ENCODE results near the gene ARMC2. TPM values are rescaled to one million over a fixed set of nuclear protein-coding genes. Genes with fewer than 3 reads are reported as not detected.
A peak's percentile ranks its signal among the peaks of the same experiment; 100 is the strongest.

ARMC2 gene
- total RNA-seq, 1 donor from 2014 or later, result 2.9 TPM

GRCh38 chr6:109008537-109009235 lies 160.5 kb downstream of the ARMC2 start:
- H3K36me3 ChIP-seq, result no peaks in the 10 kb centered on the region
- H2AFZ ChIP-seq (replicated peaks), result peak overlapping the region; percentile 86
- H3K27ac ChIP-seq, result peak overlapping the region; percentile 26
- H3F3A ChIP-seq (ENCODE audit: low read depth), result peaks cover 9% of the 10 kb centered on the region
- Mint-ChIP-seq H3K4me1 (peaks cover 8% of the 10 kb centered on the region), H3K27ac (no peak overlapping the region), H3K27me3 (ENCODE audit: insufficient read depth, low read depth) (no peaks in the 10 kb centered on the region), H3K9me3 (no peaks in the 10 kb centered on the region), H3K36me3 (no peaks in the 10 kb centered on the region), H3K4me3 (peak overlapping the region; percentile 91)
- no peak for TF ChIP-seq CTCF (IDR thresholded peaks at IDR 0.05)
- TF ChIP-seq EZH2phosphoT487 (IDR thresholded peaks at IDR 0.05), result no peak
- TF ChIP-seq EZH2 (IDR thresholded peaks at IDR 0.05), result no peak
- peaks cover 21% of the 10 kb centered on the region for H3K4me1 ChIP-seq
- H4K20me1 ChIP-seq (ENCODE audit: low read depth), result no peaks in the 10 kb centered on the region
- peak overlapping the region; percentile 33 for H3K9ac ChIP-seq
- H3K9me3 ChIP-seq (ENCODE audit: low read depth), result no peaks in the 10 kb centered on the region
- H3K4me2 ChIP-seq, result peak overlapping the region; percentile 95
- no peak for DNase-seq (ENCODE audit: low spot score)
- H3K79me2 ChIP-seq (ENCODE audit: low read depth), result peaks cover 51% of the 10 kb centered on the region
- H3K4me3 ChIP-seq, result peak overlapping the region; percentile 86
- no peaks in the 10 kb centered on the region for H3K27me3 ChIP-seq

GRCh38 chr6:109009236-109009961 lies 161.2 kb downstream of the ARMC2 start:
- Mint-ChIP-seq H3K4me3 (peak overlapping the region; percentile 91), H3K27me3 (ENCODE audit: insufficient read depth, low read depth) (no peaks in the 10 kb centered on the region), H3K27ac (no peak overlapping the region), H3K36me3 (no peaks in the 10 kb centered on the region), H3K9me3 (no peaks in the 10 kb centered on the region), H3K4me1 (peaks cover 8% of the 10 kb centered on the region)
- Histone ChIP-seq H3F3A (ENCODE audit: low read depth) (peaks cover 9% of the 10 kb centered on the region), H3K36me3 (no peaks in the 10 kb centered on the region), H3K9ac (peak overlapping the region; percentile 33), H3K4me1 (peaks cover 21% of the 10 kb centered on the region), H3K9me3 (ENCODE audit: low read depth) (no peaks in the 10 kb centered on the region), H4K20me1 (ENCODE audit: low read depth) (no peaks in the 10 kb centered on the region), H3K4me2 (peak overlapping the region; percentile 95), H2AFZ (replicated peaks) (peak overlapping the region; percentile 86), H3K4me3 (peak overlapping the region; percentile 86), H3K79me2 (ENCODE audit: low read depth) (peaks cover 44% of the 10 kb centered on the region), H3K27me3 (no peaks in the 10 kb centered on the region), H3K27ac (peak overlapping the region; percentile 26)
- peak; percentile 18 for TF ChIP-seq EZH2phosphoT487 (IDR thresholded peaks at IDR 0.05)
- no peak for TF ChIP-seq CTCF (IDR thresholded peaks at IDR 0.05)
- no peak for TF ChIP-seq EZH2 (IDR thresholded peaks at IDR 0.05)
- DNase-seq (ENCODE audit: low spot score), result peak; percentile 98

DNA sequence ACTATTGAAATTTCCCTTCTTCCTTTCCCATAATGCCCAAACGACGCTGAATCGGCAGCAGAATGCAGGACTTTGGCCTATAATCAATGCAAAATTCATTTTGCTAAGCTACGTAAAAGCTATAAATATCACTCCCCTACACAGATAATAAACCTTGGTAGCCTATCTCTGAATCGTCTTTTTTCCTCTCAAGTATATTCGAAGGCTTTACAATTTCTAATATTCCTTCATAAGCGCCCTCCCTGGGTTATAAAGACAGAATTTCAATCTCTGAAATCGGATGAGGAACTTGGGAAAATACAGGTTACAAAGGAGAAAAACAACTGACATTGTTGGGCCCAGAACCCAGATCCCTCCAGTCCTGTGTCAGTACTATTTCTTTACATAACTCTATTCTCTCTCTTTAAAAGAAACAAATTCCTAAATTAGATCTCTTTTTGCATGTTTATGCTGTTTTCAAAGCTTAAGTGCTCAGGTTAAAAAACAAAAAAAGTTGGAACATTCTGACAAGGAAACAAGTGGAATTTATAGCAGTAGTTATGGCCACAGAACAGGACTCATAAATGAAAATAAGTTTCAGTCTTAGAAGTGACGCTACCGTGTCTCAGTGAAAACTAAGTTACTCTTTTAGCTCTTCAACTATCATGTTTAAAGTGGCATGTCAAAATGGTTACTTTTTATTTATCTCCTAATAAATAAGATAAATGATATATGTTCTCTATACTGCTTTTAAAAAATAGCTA lies 161.9 kb downstream of the ARMC2 start:
- peak overlapping the region; percentile 91 for H3K4me3 Mint-ChIP-seq
- no peak overlapping the region for H3K27ac Mint-ChIP-seq
- Histone ChIP-seq H3F3A (ENCODE audit: low read depth) (peaks cover 9% of the 10 kb centered on the region), H3K4me2 (peak overlapping the region; percentile 93), H3K79me2 (ENCODE audit: low read depth) (peaks cover 36% of the 10 kb centered on the region), H3K4me1 (peaks cover 21% of the 10 kb centered on the region), H3K4me3 (peak overlapping the region; percentile 86), H4K20me1 (ENCODE audit: low read depth) (no peaks in the 10 kb centered on the region), H2AFZ (replicated peaks) (peak overlapping the region; percentile 86), H3K9ac (no peak overlapping the region), H3K27ac (no peak overlapping the region), H3K36me3 (no peaks in the 10 kb centered on the region), H3K27me3 (no peaks in the 10 kb centered on the region), H3K9me3 (ENCODE audit: low read depth) (no peaks in the 10 kb centered on the region)
- DNase-seq (ENCODE audit: low spot score), result no peak
- no peaks in the 10 kb centered on the region for H3K27me3 Mint-ChIP-seq (ENCODE audit: insufficient read depth, low read depth)
- TF ChIP-seq CTCF (IDR thresholded peaks at IDR 0.05) (no peak), EZH2 (IDR thresholded peaks at IDR 0.05) (no peak), EZH2phosphoT487 (IDR thresholded peaks at IDR 0.05) (no peak)
- no peaks in the 10 kb centered on the region for H3K9me3 Mint-ChIP-seq
- H3K4me1 Mint-ChIP-seq, result peaks cover 9% of the 10 kb centered on the region
- no peaks in the 10 kb centered on the region for H3K36me3 Mint-ChIP-seq
